Mesenchymal stem cell (in vitro differentiated cells and primary cell): Measurements from ENCODE around the gene UNK.

Experiments
- DNase-seq: peaks from one replicate; pipeline ENCODE4 v3.0.0-alpha.2; 2013
- H2AFZ ChIP-seq: one replicate; pipeline ENCODE4 v1.6.1; 2013; ENCODE audit warnings: low read depth, mild to moderate bottlenecking, control low read depth, inconsistent platforms, low read length, moderate library complexity
- H2AK5ac ChIP-seq: 2 replicates; pipeline ENCODE4 v1.6.1; 2013; ENCODE audit warnings: low read length, moderate library complexity, mild to moderate bottlenecking, inconsistent platforms; ENCODE audit not compliant: severe bottlenecking
- H2BK120ac ChIP-seq: one replicate; pipeline ENCODE4 v1.6.1; 2013; ENCODE audit warnings: low read depth, mild to moderate bottlenecking, inconsistent platforms, low read length, moderate library complexity
- H2BK12ac ChIP-seq, 2 experiments: one replicate each; pipeline ENCODE4 v1.6.1; 2013; ENCODE audit warnings: inconsistent platforms in 2 of 2, low read length in 2 of 2, mild to moderate bottlenecking in 2 of 2, moderate library complexity in 2 of 2, control low read depth in 1 of 2
- H2BK15ac ChIP-seq: one replicate; pipeline ENCODE4 v1.6.1; 2013; ENCODE audit warnings: mild to moderate bottlenecking, low read depth, inconsistent platforms; ENCODE audit not compliant: poor library complexity, severe bottlenecking
- H2BK5ac ChIP-seq: 2 replicates; pipeline ENCODE4 v1.6.1; 2013; ENCODE audit warnings: low read depth, mild to moderate bottlenecking, low read length, control low read depth, inconsistent platforms; ENCODE audit not compliant: poor library complexity, severe bottlenecking
- H3K14ac ChIP-seq, 2 experiments: one replicate each; pipeline ENCODE4 v1.6.1; 2013; ENCODE audit warnings: inconsistent platforms in 2 of 2, low read length in 2 of 2, control low read depth in 1 of 2, mild to moderate bottlenecking in 1 of 2, moderate library complexity in 1 of 2
- H3K18ac ChIP-seq, 2 experiments: one replicate each; pipeline ENCODE4 v1.6.1; 2013; ENCODE audit warnings: inconsistent platforms in 2 of 2, low read length in 2 of 2, control low read depth in 1 of 2, low read depth in 1 of 2, mild to moderate bottlenecking in 1 of 2
- H3K23ac ChIP-seq, 2 experiments: one replicate each; pipeline ENCODE4 v1.6.1; 2013; ENCODE audit warnings: inconsistent platforms in 2 of 2, low read length in 2 of 2, mild to moderate bottlenecking in 2 of 2, moderate library complexity in 2 of 2, control low read depth in 1 of 2
- H3K27ac ChIP-seq: 2 replicates; pipeline ENCODE4 v1.5.1; 2013; ENCODE audit warnings: mild to moderate bottlenecking, moderate library complexity, low read length, control low read depth, inconsistent platforms; ENCODE audit not compliant: poor library complexity, severe bottlenecking
- H3K27me3 ChIP-seq, 2 experiments: 2 replicates each; pipeline versions ENCODE4 v1.6.1 to v1.7.0; 2013; ENCODE audit warnings: low read length in 2 of 2, mild to moderate bottlenecking in 2 of 2, moderate library complexity in 2 of 2, control low read depth in 1 of 2, inconsistent platforms in 1 of 2; ENCODE audit not compliant: control insufficient read depth in 1 of 2, insufficient read depth in 1 of 2
- H3K36me3 ChIP-seq, 2 experiments: 2 replicates each; pipeline versions ENCODE4 v1.6.1 to v1.7.0; 2013; ENCODE audit warnings: low read length in 2 of 2, control low read depth in 1 of 2, inconsistent platforms in 1 of 2, low read depth in 1 of 2, mild to moderate bottlenecking in 1 of 2; ENCODE audit not compliant: insufficient read depth in 2 of 2, control insufficient read depth in 1 of 2
- H3K4ac ChIP-seq, 2 experiments: one replicate each; pipeline ENCODE4 v1.6.1; 2013; ENCODE audit warnings: inconsistent platforms in 2 of 2, low read length in 2 of 2, mild to moderate bottlenecking in 2 of 2, moderate library complexity in 2 of 2, control low read depth in 1 of 2, low read depth in 1 of 2
- H3K4me1 ChIP-seq: 2 replicates; pipeline ENCODE4 v1.6.1; 2013; ENCODE audit warnings: low read depth, low read length, control low read depth; ENCODE audit not compliant: control insufficient read depth, insufficient read depth
- H3K4me2 ChIP-seq: 2 replicates; pipeline ENCODE4 v1.6.1; 2013; ENCODE audit warnings: low read length, mild to moderate bottlenecking, inconsistent platforms; ENCODE audit not compliant: poor library complexity, severe bottlenecking
- H3K4me3 ChIP-seq, 2 experiments: 2 replicates each; pipeline versions ENCODE4 v1.5.1 to v1.7.0; 2013; ENCODE audit warnings: low read length in 2 of 2, mild to moderate bottlenecking in 2 of 2, control low read depth in 1 of 2, low read depth in 1 of 2; ENCODE audit not compliant: insufficient read depth in 1 of 2
- H3K79me1 ChIP-seq: replicated peaks from 2 replicates; pipeline ENCODE4 v1.6.1; 2013; ENCODE audit warnings: mild to moderate bottlenecking, control low read depth, low read length, inconsistent platforms; ENCODE audit not compliant: poor library complexity, severe bottlenecking
- H3K9ac ChIP-seq: 2 replicates; pipeline ENCODE4 v1.7.0; 2013; ENCODE audit warnings: mild to moderate bottlenecking, low read length, moderate library complexity
- H3K9me3 ChIP-seq: 2 replicates; pipeline ENCODE4 v1.7.0; 2013; ENCODE audit warnings: mild to moderate bottlenecking, low read length; ENCODE audit not compliant: control insufficient read depth
- H4K8ac ChIP-seq: one replicate; pipeline ENCODE4 v1.6.1; 2013; ENCODE audit warnings: inconsistent platforms, mild to moderate bottlenecking, low read length, moderate library complexity
- H4K91ac ChIP-seq: one replicate; pipeline ENCODE4 v1.6.1; 2013; ENCODE audit warnings: mild to moderate bottlenecking, low read length, inconsistent platforms
- WGBS: methylation state at CpG from one replicate; pipeline ENCODE4 v1.1.7; 2013; ENCODE audit warnings: mixed read lengths; 5-methylcytosine and 5-hydroxymethylcytosine counted together

UNK gene

GRCh38 chr17:75825149-75825552, 40.5 kb downstream of the UNK start:
- no peak overlapping the region for H2BK120ac ChIP-seq
- no peak overlapping the region for H4K8ac ChIP-seq
- no peak overlapping the region for H2BK15ac ChIP-seq
- no peak overlapping the region for H2AFZ ChIP-seq
- WGBS, result 96% methylated on average over 13 of the region's 13 CpGs
- H3K79me1 ChIP-seq, result peaks cover 7% of the 10 kb centered on the region
- no peak overlapping the region for H3K4ac ChIP-seq
- H3K14ac ChIP-seq, result no peak overlapping the region
- H2BK12ac ChIP-seq, result no peak overlapping the region
- no peak overlapping the region for H3K9ac ChIP-seq
- H3K36me3 ChIP-seq, result peaks cover 52 to 69% of the 10 kb centered on the region in 2 experiments
- H3K4me1 ChIP-seq, result peaks cover 21% of the 10 kb centered on the region
- H3K27me3 ChIP-seq, result no peaks in the 10 kb centered on the region
- H3K23ac ChIP-seq, result no peak overlapping the region
- H3K9me3 ChIP-seq, result no peaks in the 10 kb centered on the region
- no peak overlapping the region for H3K4me3 ChIP-seq
- H2AK5ac ChIP-seq, result no peak overlapping the region
- H3K18ac ChIP-seq, result no peak overlapping the region
- H3K27ac ChIP-seq, result no peak overlapping the region
- no peak overlapping the region for H3K4me2 ChIP-seq
- no peak overlapping the region for H2BK5ac ChIP-seq
- DNase-seq, result no peak
- H4K91ac ChIP-seq, result no peak overlapping the region

GRCh38 chr17:75825748-75826370, 41.3 kb downstream of the UNK start:
- H3K9ac ChIP-seq, result no peak overlapping the region
- H2BK5ac ChIP-seq, result no peak overlapping the region
- no peak overlapping the region for H3K4me3 ChIP-seq
- peaks cover 7% of the 10 kb centered on the region for H3K79me1 ChIP-seq
- no peak for DNase-seq
- no peak overlapping the region for H3K18ac ChIP-seq
- no peak overlapping the region for H2AK5ac ChIP-seq
- no peak overlapping the region for H3K14ac ChIP-seq
- H2BK15ac ChIP-seq, result no peak overlapping the region
- H4K91ac ChIP-seq, result no peak overlapping the region
- peaks cover 45 to 66% of the 10 kb centered on the region in 2 experiments for H3K36me3 ChIP-seq
- 95% methylated on average over 12 of the region's 12 CpGs for WGBS
- peaks cover 21% of the 10 kb centered on the region for H3K4me1 ChIP-seq
- H2BK120ac ChIP-seq, result no peak overlapping the region
- no peak overlapping the region for H3K27ac ChIP-seq
- no peak overlapping the region for H4K8ac ChIP-seq
- H3K27me3 ChIP-seq, result no peaks in the 10 kb centered on the region
- no peaks in the 10 kb centered on the region for H3K9me3 ChIP-seq
- no peak overlapping the region for H3K4ac ChIP-seq
- H3K23ac ChIP-seq, result no peak overlapping the region
- H2AFZ ChIP-seq, result no peak overlapping the region
- H2BK12ac ChIP-seq, result no peak overlapping the region
- no peak overlapping the region for H3K4me2 ChIP-seq

- WGBS, result 86% methylated on average over 14 of the region's 14 CpGs
Observed at GRCh38 chr17:75826561-75827307, 42.1 kb downstream of the UNK start.

GRCh38 chr17:75827308-75828075, 42.9 kb downstream of the UNK start:
- Histone ChIP-seq H3K4me2 (peak overlapping the region; percentile 57), H2BK5ac (no peak overlapping the region), H3K27ac (no peak overlapping the region), H3K18ac (peak overlapping the region; percentile 21 to 80), H2BK15ac (peak overlapping the region; percentile 30), H3K79me1 (peaks cover 5% of the 10 kb centered on the region), H2BK120ac (peak overlapping the region; percentile 34), H3K4me3 (peak overlapping the region; percentile 14 to 61), H2AK5ac (peak overlapping the region; percentile 21), H3K36me3 (peaks cover 29 to 49% of the 10 kb centered on the region in 2 experiments), H3K4me1 (peaks cover 25% of the 10 kb centered on the region), H4K91ac (peak overlapping the region; percentile 88), H2AFZ (no peak overlapping the region), H3K27me3 (no peaks in the 10 kb centered on the region), H3K23ac (no peak overlapping the region), H3K9me3 (no peaks in the 10 kb centered on the region), H4K8ac (peak overlapping the region; percentile 78), H3K9ac (peak overlapping the region; percentile 67), H2BK12ac (no peak overlapping the region), H3K14ac (no peak overlapping the region), H3K4ac (peak overlapping the region in 1 of 2 experiments; percentile 73)
- peak; percentile 72 for DNase-seq
- WGBS, result 54% methylated on average over 19 of the region's 21 CpGs

More at GRCh38 chr17:75826561-75827307, 42.1 kb downstream of the UNK start:
- Histone ChIP-seq H3K4ac (no peak overlapping the region), H2BK12ac (no peak overlapping the region), H4K91ac (no peak overlapping the region), H3K79me1 (peaks cover 5% of the 10 kb centered on the region), H2AK5ac (no peak overlapping the region), H3K18ac (no peak overlapping the region), H3K4me1 (peaks cover 21% of the 10 kb centered on the region), H2AFZ (no peak overlapping the region), H4K8ac (no peak overlapping the region), H2BK120ac (no peak overlapping the region), H3K4me2 (no peak overlapping the region), H2BK15ac (no peak overlapping the region), H3K36me3 (peaks cover 36 to 57% of the 10 kb centered on the region in 2 experiments), H3K9me3 (no peaks in the 10 kb centered on the region), H2BK5ac (no peak overlapping the region), H3K23ac (no peak overlapping the region), H3K27ac (no peak overlapping the region), H3K27me3 (no peaks in the 10 kb centered on the region), H3K14ac (no peak overlapping the region), H3K9ac (peak overlapping the region; percentile 67), H3K4me3 (no peak overlapping the region)
- no peak for DNase-seq
